ENCODE results near the gene BTRC.
"Not testable (repeated sequence)": the region's sequence is repeated elsewhere in the genome, so short reads cannot be mapped to it uniquely, and the experiment has no call there.

The BTRC gene

GRCh38 chr10:101373063-101373462, 19.1 kb downstream of the BTRC start:
- H2AFZ ChIP-seq (ENCODE audit: insufficient read depth, low read length, poor library complexity): no peak overlapping the region
- no CpG with 5 or more reads among the region's 1 CpG for WGBS (ENCODE audit: extremely low coverage, insufficient coverage, insufficient read length)

GRCh38 chr10:101373993-101374392, 20.0 kb downstream of the BTRC start:
- not testable (repeated sequence) for H3K36me3 ChIP-seq (ENCODE audit: control insufficient read depth in 1 of 2, insufficient read depth in 2 of 2, low read length in 2 of 2); H3K79me1 ChIP-seq (ENCODE audit: low read length); H3K18ac ChIP-seq (ENCODE audit: low read length); H4K91ac ChIP-seq (ENCODE audit: low read depth, low read length); H3K9ac ChIP-seq (ENCODE audit: low read length); H3K4me3 ChIP-seq (ENCODE audit: low read depth, low read length); H3K27me3 ChIP-seq (ENCODE audit: insufficient read depth, low read length); H2BK5ac ChIP-seq (ENCODE audit: low read depth, low read length, poor library complexity); H4K12ac ChIP-seq (ENCODE audit: low read depth, low read length); H3K4me1 ChIP-seq (ENCODE audit: control insufficient read depth in 1 of 2, insufficient read depth in 2 of 2, low read length in 2 of 2); H2AFZ ChIP-seq (ENCODE audit: insufficient read depth, low read length, poor library complexity); H3K4me2 ChIP-seq (ENCODE audit: low read length); H2AK5ac ChIP-seq (ENCODE audit: low read length); H2BK120ac ChIP-seq (ENCODE audit: insufficient read depth, low read length, poor library complexity); H3K79me2 ChIP-seq (ENCODE audit: control insufficient read depth, insufficient read depth, low read length, poor library complexity); H3K9me3 ChIP-seq (ENCODE audit: insufficient read depth, low read depth, low read length); H2BK12ac ChIP-seq (ENCODE audit: low read length); H3K27ac ChIP-seq (ENCODE audit: low read depth, low read length); H4K8ac ChIP-seq (ENCODE audit: low read depth, low read length); DNase-seq; H3K23ac ChIP-seq (ENCODE audit: low read length); H3K4ac ChIP-seq (ENCODE audit: low read depth, low read length); H3K14ac ChIP-seq (ENCODE audit: low read length)
- no CpG with 5 or more reads among the region's 3 CpGs for WGBS (ENCODE audit: extremely low coverage, insufficient coverage, insufficient read length)

More at GRCh38 chr10:101373063-101373462, 19.1 kb downstream of the BTRC start:
- no peak overlapping the region for H3K14ac ChIP-seq (ENCODE audit: low read length)
- no peak overlapping the region for H4K8ac ChIP-seq (ENCODE audit: low read depth, low read length)
- no peak overlapping the region for H3K4me3 ChIP-seq (ENCODE audit: low read depth, low read length)
- H2BK12ac ChIP-seq (ENCODE audit: low read length): no peak overlapping the region
- peaks cover 0 to 2% of the 10 kb centered on the region in 2 experiments for H3K36me3 ChIP-seq (ENCODE audit: control insufficient read depth in 1 of 2, insufficient read depth in 2 of 2, low read length in 2 of 2)
- no peak overlapping the region for H4K12ac ChIP-seq (ENCODE audit: low read depth, low read length)
- H2AK5ac ChIP-seq (ENCODE audit: low read length): no peak overlapping the region
- no peaks in the 10 kb centered on the region for H3K9me3 ChIP-seq (ENCODE audit: insufficient read depth, low read depth, low read length)
- H3K9ac ChIP-seq (ENCODE audit: low read length): no peak overlapping the region
- no peak overlapping the region for H3K4me2 ChIP-seq (ENCODE audit: low read length)
- H3K27ac ChIP-seq (ENCODE audit: low read depth, low read length): no peak overlapping the region
- H3K27me3 ChIP-seq (ENCODE audit: insufficient read depth, low read length): no peaks in the 10 kb centered on the region
- H2BK120ac ChIP-seq (ENCODE audit: insufficient read depth, low read length, poor library complexity): no peak overlapping the region
- H3K23ac ChIP-seq (ENCODE audit: low read length): no peak overlapping the region
- H3K79me2 ChIP-seq (ENCODE audit: control insufficient read depth, insufficient read depth, low read length, poor library complexity): no peaks in the 10 kb centered on the region
- no peaks in the 10 kb centered on the region for H3K79me1 ChIP-seq (ENCODE audit: low read length)
- H3K4me1 ChIP-seq (ENCODE audit: control insufficient read depth in 1 of 2, insufficient read depth in 2 of 2, low read length in 2 of 2): no peaks in the 10 kb centered on the region
- no peak for DNase-seq
- no peak overlapping the region for H2BK5ac ChIP-seq (ENCODE audit: low read depth, low read length, poor library complexity)
- H3K4ac ChIP-seq (ENCODE audit: low read depth, low read length): no peak overlapping the region
- H4K91ac ChIP-seq (ENCODE audit: low read depth, low read length): no peak overlapping the region
- no peak overlapping the region for H3K18ac ChIP-seq (ENCODE audit: low read length)

- H3K4me1 ChIP-seq (ENCODE audit: control insufficient read depth in 1 of 2, insufficient read depth in 2 of 2, low read length in 2 of 2): no peaks in the 10 kb centered on the region
- WGBS (ENCODE audit: extremely low coverage, insufficient coverage, insufficient read length): no CpG with 5 or more reads among the region's 7 CpGs
- H3K27ac ChIP-seq (ENCODE audit: low read depth, low read length): no peak overlapping the region
Measured at GRCh38 chr10:101375076-101375475, 21.1 kb downstream of the BTRC start.

GRCh38 chr10:101379663-101380352, 25.8 kb downstream of the BTRC start:
- peak; percentile 11 to 83 for DNase-seq
- no peaks in the 10 kb centered on the region for H3K27me3 ChIP-seq (ENCODE audit: insufficient read depth, low read length)
- H3K79me2 ChIP-seq (ENCODE audit: control insufficient read depth, insufficient read depth, low read length, poor library complexity): no peaks in the 10 kb centered on the region
- no peak overlapping the region for H3K18ac ChIP-seq (ENCODE audit: low read length)
- no peak overlapping the region for H3K4me2 ChIP-seq (ENCODE audit: low read length)
- no peak overlapping the region for H2BK12ac ChIP-seq (ENCODE audit: low read length)
- H4K91ac ChIP-seq (ENCODE audit: low read depth, low read length): no peak overlapping the region
- no peak overlapping the region for H3K23ac ChIP-seq (ENCODE audit: low read length)
- H3K4me1 ChIP-seq (ENCODE audit: control insufficient read depth in 1 of 2, insufficient read depth in 2 of 2, low read length in 2 of 2): no peaks in the 10 kb centered on the region
- H3K36me3 ChIP-seq (ENCODE audit: control insufficient read depth in 1 of 2, insufficient read depth in 2 of 2, low read length in 2 of 2): no peaks in the 10 kb centered on the region
- no peak overlapping the region for H2AFZ ChIP-seq (ENCODE audit: insufficient read depth, low read length, poor library complexity)
- no peak overlapping the region for H3K14ac ChIP-seq (ENCODE audit: low read length)
- H3K9me3 ChIP-seq (ENCODE audit: insufficient read depth, low read depth, low read length): no peaks in the 10 kb centered on the region
- no peak overlapping the region for H2BK5ac ChIP-seq (ENCODE audit: low read depth, low read length, poor library complexity)
- no peak overlapping the region for H3K4me3 ChIP-seq (ENCODE audit: low read depth, low read length)
- no peaks in the 10 kb centered on the region for H3K79me1 ChIP-seq (ENCODE audit: low read length)
- H3K4ac ChIP-seq (ENCODE audit: low read depth, low read length): no peak overlapping the region
- H2BK120ac ChIP-seq (ENCODE audit: insufficient read depth, low read length, poor library complexity): no peak overlapping the region
- no peak overlapping the region for H4K8ac ChIP-seq (ENCODE audit: low read depth, low read length)
- H4K12ac ChIP-seq (ENCODE audit: low read depth, low read length): no peak overlapping the region
- H3K27ac ChIP-seq (ENCODE audit: low read depth, low read length): no peak overlapping the region
- WGBS (ENCODE audit: extremely low coverage, insufficient coverage, insufficient read length): no CpG with 5 or more reads among the region's 5 CpGs
- H3K9ac ChIP-seq (ENCODE audit: low read length): no peak overlapping the region
- no peak overlapping the region for H2AK5ac ChIP-seq (ENCODE audit: low read length)

More at GRCh38 chr10:101375076-101375475, 21.1 kb downstream of the BTRC start:
- no peaks in the 10 kb centered on the region for H3K79me1 ChIP-seq (ENCODE audit: low read length)
- no peak overlapping the region for H3K4me3 ChIP-seq (ENCODE audit: low read depth, low read length)
- no peaks in the 10 kb centered on the region for H3K36me3 ChIP-seq (ENCODE audit: control insufficient read depth in 1 of 2, insufficient read depth in 2 of 2, low read length in 2 of 2)
- no peak overlapping the region for H3K9ac ChIP-seq (ENCODE audit: low read length)
- H2AFZ ChIP-seq (ENCODE audit: insufficient read depth, low read length, poor library complexity): no peak overlapping the region
- H2BK120ac ChIP-seq (ENCODE audit: insufficient read depth, low read length, poor library complexity): no peak overlapping the region
- H4K12ac ChIP-seq (ENCODE audit: low read depth, low read length): no peak overlapping the region
- no peak overlapping the region for H3K18ac ChIP-seq (ENCODE audit: low read length)
- H4K8ac ChIP-seq (ENCODE audit: low read depth, low read length): no peak overlapping the region
- H3K27me3 ChIP-seq (ENCODE audit: insufficient read depth, low read length): no peaks in the 10 kb centered on the region
- DNase-seq: no peak
- no peak overlapping the region for H3K4me2 ChIP-seq (ENCODE audit: low read length)
- H3K4ac ChIP-seq (ENCODE audit: low read depth, low read length): no peak overlapping the region
- H2AK5ac ChIP-seq (ENCODE audit: low read length): no peak overlapping the region
- H2BK5ac ChIP-seq (ENCODE audit: low read depth, low read length, poor library complexity): no peak overlapping the region
- H4K91ac ChIP-seq (ENCODE audit: low read depth, low read length): no peak overlapping the region
- no peak overlapping the region for H3K23ac ChIP-seq (ENCODE audit: low read length)
- no peak overlapping the region for H2BK12ac ChIP-seq (ENCODE audit: low read length)
- H3K14ac ChIP-seq (ENCODE audit: low read length): no peak overlapping the region
- no peaks in the 10 kb centered on the region for H3K79me2 ChIP-seq (ENCODE audit: control insufficient read depth, insufficient read depth, low read length, poor library complexity)
- H3K9me3 ChIP-seq (ENCODE audit: insufficient read depth, low read depth, low read length): no peaks in the 10 kb centered on the region

All from trophoblast cell (in vitro differentiated cells and primary cell).